Stimulated activated CD4-positive, alpha-beta T cell treated with anti-CD3 and anti-CD28 coated beads, Interleukin-15, amount 100 ng/mL, for 48 hours (primary cell): Measurements from ENCODE around the gene CERS2.
"Not testable (repeated sequence)": the region's sequence is repeated elsewhere in the genome, so short reads cannot be mapped to it uniquely, and the experiment has no call there.

Source experiments
- DNase-seq, 2 donors: peaks; one replicate each; pipeline ENCODE4 v3.0.0-alpha.2; 2020; ENCODE audit warnings: low read depth in 2 of 2

CERS2 gene

DNA sequence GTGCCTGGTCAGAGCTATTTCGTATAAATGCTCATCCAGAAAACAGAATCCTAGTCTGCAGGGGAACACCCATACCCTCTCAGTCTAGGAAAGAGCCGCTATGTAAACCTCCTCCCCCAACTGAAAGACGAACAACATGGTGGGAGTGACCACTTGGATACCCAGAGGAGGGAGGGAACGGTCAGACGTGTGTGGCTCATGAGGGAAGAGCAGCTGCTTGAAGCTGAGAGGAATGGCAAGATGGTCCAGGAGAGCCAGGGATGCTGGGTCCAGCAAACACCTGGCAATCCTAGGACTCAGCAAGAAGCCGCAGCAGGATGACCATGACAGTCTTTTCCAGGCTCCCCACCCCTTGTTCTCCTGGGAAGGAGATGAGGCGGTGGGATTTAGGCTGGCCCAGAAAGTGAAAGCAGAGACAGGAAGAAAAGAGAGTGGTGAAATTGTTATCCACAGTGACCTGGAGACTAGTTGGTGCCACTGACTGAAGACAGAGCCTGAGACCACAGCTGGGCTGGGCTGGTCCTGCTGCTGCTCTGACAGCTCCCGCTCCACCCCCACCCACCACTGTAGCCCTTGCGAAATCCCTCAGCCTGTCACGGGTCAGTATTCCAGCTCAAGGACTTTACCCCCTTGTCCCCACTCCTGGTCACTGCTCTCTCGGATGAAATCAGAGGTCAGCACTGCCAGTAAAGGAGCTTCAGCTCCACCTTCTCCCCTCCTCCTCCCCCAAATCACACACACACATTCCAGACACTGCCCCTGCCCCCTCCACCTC is 3.6 kb downstream of the CERS2 start:
- DNase-seq, result no peak

DNA sequence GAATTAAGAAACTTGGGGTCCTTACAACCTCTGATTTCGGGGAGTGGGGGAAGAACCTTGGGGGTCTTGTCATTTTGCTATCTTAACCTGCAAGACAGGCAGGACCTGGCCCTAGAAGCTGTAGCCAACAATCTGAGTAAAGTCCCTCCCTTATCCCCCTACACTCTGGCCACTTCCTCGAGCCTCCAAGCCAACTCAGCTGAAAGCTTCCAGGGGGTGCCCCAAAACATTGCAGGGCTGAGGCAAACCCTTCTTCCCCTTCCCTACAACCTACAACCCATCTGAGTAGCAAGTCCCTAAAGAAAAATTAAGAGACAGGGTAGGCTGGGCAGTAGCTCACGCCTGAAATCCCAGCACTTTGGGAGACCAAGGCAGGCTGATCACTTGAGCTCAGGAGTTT is 5.0 kb downstream of the CERS2 start:
- DNase-seq, result no peak

DNA sequence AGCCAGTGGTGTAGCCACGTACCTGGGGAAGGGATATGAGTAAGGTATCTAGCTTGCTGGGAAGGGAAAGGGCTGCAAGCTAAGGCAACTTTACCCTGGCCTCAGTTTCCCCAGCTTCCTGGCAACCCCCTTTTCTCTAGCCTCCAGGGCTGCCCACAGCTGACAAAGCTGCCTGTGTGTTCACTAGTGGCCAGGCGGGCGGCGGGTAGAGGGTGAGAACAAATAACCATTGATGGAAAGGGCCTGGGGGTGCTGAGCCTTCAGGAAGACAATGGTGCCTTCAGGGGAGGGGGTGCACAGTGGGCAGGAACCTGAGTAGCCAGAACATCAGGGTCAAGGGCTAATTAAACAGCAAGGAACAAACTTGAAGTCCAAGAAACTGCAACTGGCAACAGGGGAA is 6.1 kb downstream of the CERS2 start:
- no peak for DNase-seq

DNA sequence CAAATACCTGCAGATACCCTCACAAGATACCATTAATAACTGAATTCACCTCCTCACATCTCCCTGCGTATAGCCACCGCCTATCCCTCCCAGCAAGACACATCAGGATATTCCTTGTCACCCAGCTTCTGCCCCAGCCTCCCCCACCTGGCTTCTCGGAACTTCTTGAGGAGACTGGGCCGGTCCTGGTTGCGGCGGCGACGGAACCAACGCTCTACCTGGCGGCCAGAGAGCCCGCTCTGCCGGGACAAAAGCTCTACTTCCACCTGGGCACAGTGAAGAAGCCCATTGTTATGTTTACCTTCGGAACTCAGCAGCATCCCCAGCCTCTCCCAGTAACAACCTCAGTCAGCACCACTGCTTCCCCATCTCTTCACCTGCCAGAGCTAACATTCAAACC is 6.7 kb downstream of the CERS2 start:
- no peak for DNase-seq

DNA sequence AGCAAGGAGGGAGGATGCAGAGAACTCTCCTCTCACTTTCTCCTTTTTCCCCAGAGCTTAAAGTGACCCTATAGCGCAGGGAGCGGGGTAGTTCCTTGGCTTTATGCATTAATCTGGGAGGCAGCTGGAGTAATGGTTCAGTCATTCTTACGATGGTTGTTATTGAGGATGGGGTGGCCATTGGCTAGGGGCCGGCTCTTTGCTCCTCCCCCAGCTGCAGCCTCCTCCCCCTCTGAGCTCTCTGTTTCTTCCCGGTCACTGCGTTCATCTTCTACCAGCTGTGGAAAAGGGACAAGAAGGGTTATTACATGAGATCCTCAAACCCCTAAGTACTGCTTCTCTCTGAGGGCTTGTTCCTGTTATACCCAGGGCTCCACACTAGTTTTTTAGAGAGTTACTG is 8.6 kb downstream of the CERS2 start:
- DNase-seq, result no peak

DNA sequence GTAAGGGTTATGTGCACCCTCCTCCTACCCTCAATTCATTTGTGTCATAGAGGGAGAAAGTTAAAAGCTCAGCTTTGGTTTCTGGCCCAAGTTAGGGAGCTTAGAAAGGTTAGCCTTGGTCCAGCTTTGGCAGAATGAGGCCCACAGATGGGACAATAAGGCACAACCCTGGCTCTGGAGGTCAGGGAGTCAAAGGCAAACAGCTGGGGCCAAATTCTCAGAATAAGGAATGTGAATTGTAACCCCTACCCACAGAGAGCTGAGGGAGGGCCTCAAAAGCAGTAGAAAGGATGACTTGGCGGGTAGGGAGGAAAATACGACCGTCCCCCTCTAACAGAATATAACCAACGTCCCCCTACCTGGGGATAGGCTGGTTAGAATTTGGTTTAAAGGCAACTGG is 9.0 kb downstream of the CERS2 start:
- no peak for DNase-seq

DNA sequence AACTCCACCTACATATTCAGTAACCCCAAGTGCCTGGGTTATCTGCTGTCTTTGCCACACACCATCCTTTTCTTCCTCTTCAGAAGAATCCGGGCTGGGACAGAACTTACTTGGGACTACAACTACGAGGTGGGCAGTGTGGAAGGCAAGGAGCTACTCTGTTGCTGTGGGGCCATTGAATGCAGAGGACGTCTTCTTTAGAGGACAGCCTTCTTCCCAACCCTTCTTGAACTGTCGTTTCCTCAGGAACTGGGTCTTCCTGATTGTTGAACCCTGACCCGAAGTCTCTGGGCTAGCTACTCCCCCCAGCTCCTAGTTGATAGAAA is 10.5 kb downstream of the CERS2 start:
- DNase-seq, result no peak

DNA sequence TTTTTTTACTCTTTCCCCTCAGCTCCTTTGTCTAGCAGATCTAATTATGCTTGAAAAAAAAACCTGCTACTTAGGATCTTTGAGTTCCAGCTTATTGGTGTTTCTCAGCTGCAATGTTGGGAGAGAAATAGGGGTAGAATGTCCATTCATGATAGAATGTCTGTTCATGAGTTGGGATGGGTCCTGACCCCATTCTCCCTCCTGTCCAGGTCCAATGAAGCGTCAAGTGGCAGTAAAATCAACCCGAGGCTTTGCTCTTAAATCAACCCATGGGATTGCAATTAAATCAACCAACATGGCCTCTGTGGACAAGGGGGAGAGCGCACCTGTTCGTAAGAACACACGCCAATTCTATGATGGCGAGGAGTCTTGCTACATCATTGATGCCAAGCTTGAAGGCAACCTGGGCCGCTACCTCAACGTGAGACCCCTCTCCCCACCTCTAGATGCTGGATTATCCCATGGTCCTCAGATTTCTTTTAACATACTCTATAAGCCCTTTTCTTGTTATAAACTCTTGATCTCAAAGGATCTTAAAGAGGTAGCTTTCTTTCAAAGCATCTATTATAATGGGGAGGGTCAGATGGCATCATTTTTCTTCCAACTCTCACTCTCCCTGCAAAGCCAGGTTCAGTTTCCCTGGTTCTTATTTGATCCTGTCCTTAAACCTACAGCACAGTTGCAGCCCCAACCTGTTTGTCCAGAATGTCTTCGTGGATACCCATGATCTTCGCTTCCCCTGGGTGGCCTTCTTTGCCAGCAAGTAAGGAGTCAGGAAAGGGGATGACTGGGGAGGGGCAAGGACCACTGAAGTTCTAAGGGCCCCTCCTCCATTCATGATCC is 11.1 kb downstream of the CERS2 start:
- no peak for DNase-seq

DNA sequence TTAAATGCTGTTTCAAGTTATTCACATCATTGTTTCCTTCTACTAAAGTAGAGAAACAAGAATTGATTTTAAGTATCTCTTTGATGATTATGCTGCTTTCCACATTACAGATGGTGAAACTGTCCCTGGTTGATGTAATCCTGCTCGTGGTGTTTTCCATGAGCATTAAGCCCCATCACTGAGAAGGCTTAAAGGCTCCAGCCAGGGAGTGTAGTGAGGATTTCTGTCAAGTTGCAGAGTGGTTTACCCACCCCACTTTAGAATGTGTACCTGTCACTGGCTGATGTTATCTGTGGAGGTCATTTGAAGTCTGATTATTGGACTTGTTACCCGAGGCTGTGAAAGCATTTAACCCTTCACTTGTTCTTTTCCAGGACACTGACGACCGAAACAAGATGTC is 12.9 kb downstream of the CERS2 start:
- DNase-seq, result no peak

DNA sequence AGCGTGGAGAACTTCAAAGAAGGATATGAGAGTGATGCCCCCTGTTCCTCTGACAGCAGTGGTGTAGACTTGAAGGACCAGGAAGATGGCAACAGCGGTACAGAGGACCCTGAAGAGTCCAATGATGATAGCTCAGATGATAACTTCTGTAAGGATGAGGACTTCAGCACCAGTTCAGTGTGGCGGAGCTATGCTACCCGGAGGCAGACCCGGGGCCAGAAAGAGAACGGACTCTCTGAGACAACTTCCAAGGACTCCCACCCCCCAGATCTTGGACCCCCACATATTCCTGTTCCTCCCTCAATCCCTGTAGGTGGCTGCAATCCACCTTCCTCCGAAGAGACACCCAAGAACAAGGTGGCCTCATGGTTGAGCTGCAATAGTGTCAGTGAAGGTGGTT is 14.0 kb downstream of the CERS2 start:
- no peak for DNase-seq

DNA sequence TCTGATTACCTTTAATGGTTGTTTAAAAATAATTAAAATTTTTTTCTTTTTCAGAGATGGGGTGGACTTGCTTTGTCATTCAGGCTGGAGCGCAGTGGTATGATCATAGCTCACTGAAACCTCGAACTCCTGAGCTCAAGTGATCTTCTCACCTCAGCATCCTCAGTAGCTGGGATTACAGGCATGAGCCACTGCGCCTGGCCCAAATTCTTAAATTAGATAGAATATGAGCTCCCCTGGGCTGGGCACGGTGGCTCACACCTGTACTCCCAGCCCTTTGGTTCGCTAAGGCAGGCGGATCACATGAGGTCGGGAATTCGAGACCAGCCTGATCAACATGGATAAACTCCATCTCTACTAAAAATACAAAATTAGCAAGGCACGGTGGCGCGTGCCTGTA is 17.0 kb downstream of the CERS2 start:
- DNase-seq, result no peak

DNA sequence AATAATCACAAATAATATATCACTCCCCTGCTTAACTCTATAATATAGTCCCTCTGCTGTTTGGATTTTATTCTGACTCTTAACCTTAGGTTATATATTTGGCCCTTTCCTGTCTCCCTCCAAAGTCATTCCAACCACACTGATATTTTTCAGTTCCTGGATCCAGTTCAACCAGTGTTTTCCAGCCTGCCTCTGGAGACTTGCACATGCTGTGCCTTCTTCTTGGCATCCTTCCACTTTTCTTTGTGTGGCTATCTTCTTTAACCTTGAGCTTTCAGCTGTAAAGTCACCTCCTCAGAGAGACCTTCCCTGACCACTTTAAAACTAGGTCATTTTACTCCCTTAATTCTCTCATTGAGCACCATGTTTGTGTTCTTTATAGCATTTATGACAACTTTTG is 19.4 kb downstream of the CERS2 start:
- DNase-seq, result no peak

DNA sequence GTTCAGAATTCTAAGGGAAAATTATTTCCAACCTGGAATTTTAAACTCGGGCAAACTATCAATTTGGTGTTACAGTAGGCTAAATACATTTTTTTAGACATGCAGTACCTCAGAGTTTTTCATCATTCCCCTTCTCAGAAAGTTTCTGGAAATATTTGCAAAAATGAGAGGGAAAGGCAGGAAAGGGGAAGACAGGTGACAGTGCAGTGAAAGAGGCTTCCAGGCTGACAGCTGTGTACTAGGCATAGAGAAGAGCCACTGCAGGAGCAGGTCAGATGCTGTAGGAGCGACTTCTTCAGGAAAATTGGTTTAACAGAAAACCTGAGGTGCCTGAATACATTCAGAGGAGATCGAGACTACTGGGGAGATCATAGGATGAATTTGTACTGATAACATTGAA is 19.9 kb downstream of the CERS2 start:
- no peak for DNase-seq

DNA sequence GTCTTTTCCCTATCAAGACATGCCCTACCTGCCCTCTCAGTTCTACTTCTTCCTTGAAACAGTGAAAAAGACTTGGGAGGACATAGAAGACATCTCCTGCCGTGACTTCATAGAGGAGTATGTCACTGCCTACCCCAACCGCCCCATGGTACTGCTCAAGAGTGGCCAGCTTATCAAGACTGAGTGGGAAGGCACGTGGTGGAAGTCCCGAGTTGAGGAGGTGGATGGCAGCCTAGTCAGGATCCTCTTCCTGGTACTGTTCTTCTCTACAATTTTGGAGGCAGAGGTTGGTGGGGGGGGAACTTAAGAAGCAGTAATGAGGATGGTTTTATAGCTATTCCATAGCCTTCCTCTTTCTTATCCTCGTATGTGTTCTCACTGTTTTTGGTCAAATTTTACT is 29.8 kb downstream of the CERS2 start:
- no peak for DNase-seq

DNA sequence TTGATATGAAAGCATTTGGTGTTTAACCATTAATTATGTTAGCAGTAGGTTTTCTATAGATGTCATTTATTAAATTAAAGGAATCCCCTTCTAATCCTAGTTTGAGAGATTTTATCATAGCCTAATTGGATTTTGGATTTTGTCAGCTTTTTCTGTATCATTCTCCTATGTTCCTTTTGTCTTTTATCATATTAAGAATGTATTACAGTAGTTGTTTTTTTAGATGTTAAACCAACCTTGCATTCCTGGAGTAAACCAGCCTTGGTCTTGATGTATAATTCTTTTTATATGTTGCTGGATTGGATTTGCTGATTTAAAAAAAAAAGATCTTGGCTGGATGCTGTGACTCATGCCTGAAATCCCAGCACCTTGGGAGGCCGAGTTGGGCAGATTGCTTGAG is 42.9 kb downstream of the CERS2 start:
- no peak for DNase-seq

DNA sequence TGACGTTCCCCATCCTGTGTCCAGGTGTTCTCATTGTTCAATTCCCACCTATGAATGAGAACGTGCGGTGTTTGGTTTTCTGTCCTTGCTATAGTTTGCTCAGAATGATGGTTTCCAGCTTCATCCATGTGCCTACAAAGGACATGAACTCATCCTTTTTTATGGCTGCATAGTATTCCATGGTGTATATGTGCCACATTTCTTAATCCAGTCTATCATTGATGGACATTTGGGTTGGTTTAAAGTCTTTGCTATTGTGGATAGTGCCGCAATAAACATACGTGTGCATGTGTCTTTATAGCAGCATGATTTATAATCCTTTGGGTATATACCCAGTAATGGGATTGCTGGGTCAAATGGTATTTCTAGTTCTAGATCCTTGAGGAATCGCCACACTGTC is 45.9 kb downstream of the CERS2 start:
- not testable (repeated sequence) for DNase-seq

DNA sequence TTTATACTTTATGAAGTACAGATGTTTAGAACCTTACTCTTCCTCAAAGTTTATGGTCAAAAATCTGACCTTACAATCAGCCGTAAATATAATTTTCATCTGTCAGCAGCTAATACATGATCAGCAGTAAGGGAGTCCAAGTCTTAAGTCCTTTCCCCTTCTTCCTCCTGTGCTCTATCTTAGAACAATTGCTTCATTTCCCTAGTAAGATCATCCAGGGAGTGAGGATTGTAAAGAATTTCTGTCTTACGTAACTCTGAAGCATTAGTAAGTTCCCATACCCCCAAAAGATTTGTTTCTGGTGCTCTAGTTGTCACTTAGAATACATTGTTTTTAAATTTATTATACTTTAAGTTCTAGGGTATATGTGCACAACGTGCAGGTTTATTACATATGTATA is 46.3 kb downstream of the CERS2 start:
- no peak for DNase-seq

DNA sequence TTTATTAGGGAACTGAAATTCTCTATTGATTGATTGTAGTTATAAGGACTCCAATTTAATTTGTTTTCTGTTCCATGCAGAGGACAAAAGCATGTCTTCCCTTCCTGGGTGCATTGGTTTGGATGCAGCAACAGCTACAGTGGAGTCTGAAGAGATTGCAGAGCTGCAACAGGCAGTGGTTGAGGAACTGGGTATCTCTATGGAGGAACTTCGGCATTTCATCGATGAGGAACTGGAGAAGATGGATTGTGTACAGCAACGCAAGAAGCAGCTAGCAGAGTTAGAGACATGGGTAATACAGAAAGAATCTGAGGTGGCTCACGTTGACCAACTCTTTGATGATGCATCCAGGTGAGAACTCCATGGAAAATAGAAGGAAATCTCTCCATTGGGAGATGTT is 47.0 kb downstream of the CERS2 start:
- DNase-seq, result no peak

DNA sequence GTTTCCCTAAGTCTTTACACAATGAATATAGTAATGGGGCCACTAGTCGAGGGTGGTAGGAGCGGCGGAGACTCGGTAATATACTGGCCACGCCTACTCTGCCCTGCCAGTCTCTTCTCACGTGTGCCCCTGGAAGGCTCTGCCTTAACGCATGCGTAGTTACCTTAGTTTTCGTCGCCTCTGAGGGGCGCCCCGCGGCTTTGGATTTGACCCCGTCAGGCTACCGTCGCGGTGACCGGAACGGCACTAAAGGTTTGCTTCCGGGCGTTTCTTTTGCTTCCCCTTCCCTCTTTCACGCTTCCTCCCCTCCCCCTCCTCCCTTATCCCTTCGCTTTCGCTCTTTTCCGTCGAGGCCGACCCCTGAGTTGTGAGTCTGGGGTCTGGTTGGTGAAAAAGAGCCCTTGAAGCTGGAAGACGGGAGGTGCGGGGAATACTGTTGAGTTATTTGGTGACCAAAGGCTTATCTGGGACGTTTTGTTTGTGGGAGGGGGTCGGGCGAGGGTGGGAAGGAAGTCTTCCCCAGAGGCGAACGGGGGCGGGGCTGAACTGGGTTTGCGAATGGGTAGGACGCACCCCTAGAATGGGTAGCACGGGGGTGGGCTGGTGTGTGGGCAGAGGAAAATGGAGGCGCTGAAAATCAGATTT is 48.4 kb downstream of the CERS2 start, which contains the start of gene SETDB1:
Gene SETDB1, plus strand, starts transcription at position 267 of the 645 bp plus-strand sequence. CDS start 1,352 bp downstream, outside the sequence.
- DNase-seq, result peak; percentile 93

DNA sequence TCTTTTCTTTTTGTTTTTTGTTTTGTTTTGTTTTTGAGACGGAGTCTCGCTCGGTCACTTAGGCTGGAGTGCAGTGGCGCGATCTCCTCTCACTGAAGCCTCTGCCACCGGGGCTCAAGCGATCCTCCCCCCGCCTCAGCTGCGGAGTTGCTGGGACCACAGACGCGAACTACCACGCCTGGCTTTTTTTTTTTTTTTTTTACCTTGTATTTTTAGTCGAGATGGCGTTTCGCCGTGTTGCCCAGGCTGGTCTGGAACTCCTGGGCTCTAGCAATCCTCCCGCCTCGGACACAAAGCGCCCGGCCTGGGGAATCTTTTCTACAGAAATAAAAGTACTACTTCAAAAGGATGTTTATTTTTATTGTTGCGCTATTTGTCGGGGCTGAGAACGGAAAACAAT is 49.6 kb downstream of the CERS2 start:
- DNase-seq, result no peak

DNA sequence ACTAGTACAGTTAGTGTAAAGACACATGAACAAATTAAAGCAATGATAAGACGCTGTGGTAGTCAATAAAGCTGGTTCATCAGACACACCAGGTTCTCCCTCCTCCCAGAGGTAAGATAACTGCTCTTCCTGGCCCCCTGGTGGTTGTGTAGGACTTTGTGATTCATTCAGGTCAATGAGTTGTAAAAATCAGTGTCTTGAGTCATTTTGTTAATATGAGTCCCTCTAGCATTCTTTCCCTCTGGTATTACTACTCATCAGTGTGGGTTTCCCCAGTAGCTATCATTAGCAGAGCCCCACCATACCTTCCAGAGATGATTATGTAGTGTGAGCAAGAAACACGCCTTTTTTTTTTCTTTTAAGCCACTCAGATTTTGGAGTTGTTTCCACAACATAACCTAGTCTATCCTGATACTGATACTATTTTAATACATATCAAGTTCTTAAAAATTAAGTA is 52.1 kb downstream of the CERS2 start:
- peak; percentile 65 to 78 for DNase-seq

DNA sequence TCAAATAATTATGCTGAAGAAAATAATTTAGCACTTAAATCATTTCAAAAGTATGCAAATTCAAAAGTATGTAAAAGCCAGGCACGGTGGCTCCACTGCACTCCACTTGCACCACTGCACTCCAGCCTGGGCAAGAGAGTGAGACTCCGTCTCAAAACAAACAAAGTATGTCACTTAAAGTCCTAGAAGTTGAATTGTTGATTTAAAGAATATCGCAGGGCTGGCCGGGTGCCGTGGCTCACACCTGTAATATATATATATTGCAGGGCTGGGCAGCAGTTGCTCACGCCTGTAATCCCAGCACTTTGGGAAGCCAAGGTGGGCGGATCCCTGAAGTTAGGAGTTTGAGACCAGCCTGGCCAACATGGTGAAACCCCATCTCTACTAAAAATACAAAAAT is 57.2 kb downstream of the CERS2 start:
- no peak for DNase-seq
